OCI-LY1 (cell line): ENCODE measurements around the gene PLA2G2F.

Experiments
- H2AFZ ChIP-seq: fragments of 200-600 bp; sonication (generic), shearing (Covaris generic); 2 replicates; pipeline ENCODE4 v1.6.0; 2014; ENCODE audit warnings: antibody characterized with exemption, mild to moderate bottlenecking, low read length
- H3F3A ChIP-seq: fragments of 200-600 bp; sonication (generic), shearing (Covaris generic); 2 replicates; pipeline ENCODE4 v1.6.0; 2014; ENCODE audit warnings: mild to moderate bottlenecking, antibody characterized with exemption, low read length, moderate library complexity; ENCODE audit not compliant: insufficient read depth
- H3K27ac ChIP-seq: fragments of 200-600 bp; sonication (generic); 2 replicates; pipeline ENCODE4 v1.5.1; 2014; ENCODE audit warnings: low read length, mixed run types, mild to moderate bottlenecking, low read depth; ENCODE audit not compliant: poor library complexity, severe bottlenecking
- H3K27me3 ChIP-seq: fragments of 200-600 bp; sonication (generic); 2 replicates; pipeline ENCODE4 v1.6.0; 2014; ENCODE audit warnings: antibody characterized with exemption, mild to moderate bottlenecking, low read length, moderate library complexity; ENCODE audit not compliant: insufficient read depth
- H3K36me3 ChIP-seq: fragments of 200-600 bp; sonication (generic); 2 replicates; pipeline ENCODE4 v1.6.1; 2014; ENCODE audit warnings: mild to moderate bottlenecking, antibody characterized with exemption, low read length, moderate library complexity, mixed read lengths; ENCODE audit not compliant: insufficient read depth
- H3K4me1 ChIP-seq: fragments of 200-600 bp; sonication (generic); 2 replicates; pipeline ENCODE4 v1.5.1; 2014; ENCODE audit warnings: mild to moderate bottlenecking, low read length, moderate library complexity; ENCODE audit not compliant: insufficient read depth, severe bottlenecking
- H3K4me2 ChIP-seq: fragments of 200-600 bp; sonication (generic), shearing (Covaris generic); 2 replicates; pipeline ENCODE4 v1.6.1; 2014; ENCODE audit warnings: low read length
- H3K4me3 ChIP-seq: fragments of 200-600 bp; sonication (generic); 2 replicates; pipeline ENCODE4 v1.5.1; 2014; ENCODE audit warnings: low read length, low read depth, mild to moderate bottlenecking, mixed read lengths; ENCODE audit not compliant: poor library complexity, severe bottlenecking
- H3K79me2 ChIP-seq: fragments of 200-600 bp; shearing (Covaris generic); 2 replicates; pipeline ENCODE4 v1.6.1; 2016; ENCODE audit warnings: mixed run types, low read length, mixed read lengths; ENCODE audit not compliant: insufficient read depth
- H3K9ac ChIP-seq: fragments of 200-600 bp; sonication (generic), shearing (Covaris generic); 2 replicates; pipeline ENCODE4 v1.6.1; 2014; ENCODE audit warnings: mild to moderate bottlenecking, low read length, mixed read lengths
- H3K9me2 ChIP-seq: fragments of 200-600 bp; sonication (generic), shearing (Covaris generic); 2 replicates; pipeline ENCODE4 v1.6.1; 2014; ENCODE audit warnings: low read depth, mild to moderate bottlenecking, low read length, mixed read lengths
- H3K9me3 ChIP-seq: fragments of 200-600 bp; shearing (Covaris generic); 2 replicates; pipeline ENCODE4 v1.6.1; 2014; ENCODE audit warnings: low read length, mixed read lengths
- H4K20me1 ChIP-seq: fragments of 200-600 bp; sonication (generic), shearing (Covaris generic); 2 replicates; pipeline ENCODE4 v1.6.0; 2016; ENCODE audit warnings: mild to moderate bottlenecking, low read length; ENCODE audit not compliant: insufficient read depth
- EZH2 ChIP-seq: fragments of 200-600 bp; sonication (generic), shearing (Covaris generic); IDR thresholded peaks from 2 replicates; pipeline ENCODE4 v1.8.0; 2017; ENCODE audit warnings: borderline replicate concordance, mixed run types, mild to moderate bottlenecking, antibody characterized with exemption, low read length, moderate library complexity, mixed read lengths
- TF ChIP-seq, protein P1 (sequence below): fragments of 200-600 bp; sonication (generic), shearing (Covaris generic); IDR thresholded peaks from 2 replicates; pipeline ENCODE4 v1.5.1; 2017; ENCODE audit warnings: mild to moderate bottlenecking, antibody characterized with exemption, low read length, moderate library complexity, mixed read lengths

PLA2G2F gene

DNA sequence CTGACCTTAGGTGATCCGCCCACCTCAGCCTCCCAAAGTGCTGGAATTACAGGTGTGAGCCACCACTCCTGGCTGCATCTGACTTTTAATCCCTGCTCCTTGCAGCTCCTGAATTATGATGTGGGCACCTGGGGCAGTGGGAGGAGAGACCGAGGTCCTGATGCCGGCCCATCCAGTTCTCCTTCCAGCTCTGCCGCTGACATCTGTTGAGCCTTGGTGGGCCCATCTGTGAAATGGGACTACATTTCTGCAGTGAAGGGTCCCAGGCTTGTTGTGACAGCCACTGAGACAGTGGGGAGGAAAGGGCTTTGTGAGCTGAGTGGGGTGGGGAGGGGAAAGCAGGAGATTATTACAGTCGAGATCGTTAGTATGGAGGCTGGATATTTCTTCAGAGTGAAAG lies 11.8 kb downstream of the PLA2G2F start:
- no peak overlapping the region for H2AFZ ChIP-seq

DNA sequence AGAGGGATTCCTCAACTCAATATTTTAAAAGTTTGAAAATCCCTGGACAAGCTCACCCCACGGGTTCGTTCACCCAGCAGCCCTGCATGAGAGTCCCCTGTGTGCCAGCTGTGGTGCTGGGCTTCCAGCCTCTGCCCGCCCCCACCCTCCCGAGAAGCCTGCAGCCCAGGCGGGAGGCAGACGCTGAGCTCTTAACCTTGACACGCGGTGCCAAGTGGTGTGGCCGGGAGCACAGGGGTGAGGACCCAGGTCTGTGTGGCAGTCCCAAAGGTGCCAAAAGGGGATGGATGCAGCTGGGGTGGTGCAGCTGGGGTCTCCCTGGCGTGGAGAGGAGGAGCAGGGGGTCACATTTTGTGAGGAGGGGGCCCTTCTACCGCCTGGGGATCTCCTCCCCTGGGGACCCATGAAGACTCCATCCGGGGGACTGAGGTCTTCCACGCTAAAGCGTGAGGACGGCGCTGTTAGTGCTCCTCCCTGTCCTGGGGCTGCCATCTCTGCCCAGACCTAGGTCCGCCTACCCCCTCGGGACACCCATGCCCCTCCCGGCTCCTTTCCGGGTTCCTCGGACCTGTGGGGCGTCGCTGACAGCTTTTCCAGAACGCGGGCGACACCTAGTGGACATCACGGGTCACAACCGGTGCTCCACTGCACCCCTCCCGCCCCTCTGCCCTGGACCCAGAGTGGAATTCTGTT lies 12.9 kb downstream of the PLA2G2F start:
- TF ChIP-seq EZH2, result no peak
- TF ChIP-seq, protein P1, sequence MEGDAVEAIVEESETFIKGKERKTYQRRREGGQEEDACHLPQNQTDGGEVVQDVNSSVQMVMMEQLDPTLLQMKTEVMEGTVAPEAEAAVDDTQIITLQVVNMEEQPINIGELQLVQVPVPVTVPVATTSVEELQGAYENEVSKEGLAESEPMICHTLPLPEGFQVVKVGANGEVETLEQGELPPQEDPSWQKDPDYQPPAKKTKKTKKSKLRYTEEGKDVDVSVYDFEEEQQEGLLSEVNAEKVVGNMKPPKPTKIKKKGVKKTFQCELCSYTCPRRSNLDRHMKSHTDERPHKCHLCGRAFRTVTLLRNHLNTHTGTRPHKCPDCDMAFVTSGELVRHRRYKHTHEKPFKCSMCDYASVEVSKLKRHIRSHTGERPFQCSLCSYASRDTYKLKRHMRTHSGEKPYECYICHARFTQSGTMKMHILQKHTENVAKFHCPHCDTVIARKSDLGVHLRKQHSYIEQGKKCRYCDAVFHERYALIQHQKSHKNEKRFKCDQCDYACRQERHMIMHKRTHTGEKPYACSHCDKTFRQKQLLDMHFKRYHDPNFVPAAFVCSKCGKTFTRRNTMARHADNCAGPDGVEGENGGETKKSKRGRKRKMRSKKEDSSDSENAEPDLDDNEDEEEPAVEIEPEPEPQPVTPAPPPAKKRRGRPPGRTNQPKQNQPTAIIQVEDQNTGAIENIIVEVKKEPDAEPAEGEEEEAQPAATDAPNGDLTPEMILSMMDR, result peak; percentile 91
- no peak overlapping the region; the same call in 1 of the 2 replicates for H2AFZ ChIP-seq
- no peak overlapping the region for H3K27ac ChIP-seq
- H3K9ac ChIP-seq, result peak overlapping the region; percentile 53; the same call in 1 of the 2 replicates
- no peaks in the 10 kb centered on the region for H3K9me3 ChIP-seq
- no peaks in the 10 kb centered on the region for H3K79me2 ChIP-seq
- H3K36me3 ChIP-seq, result no peaks in the 10 kb centered on the region
- H3K9me2 ChIP-seq, result no peaks in the 10 kb centered on the region
- peak overlapping the region; percentile 54 for H3K4me3 ChIP-seq
- peaks cover 6% of the 10 kb centered on the region for H3K4me1 ChIP-seq
- H4K20me1 ChIP-seq, result no peaks in the 10 kb centered on the region
- H3F3A ChIP-seq, result no peaks in the 10 kb centered on the region
- H3K27me3 ChIP-seq, result no peaks in the 10 kb centered on the region
- H3K4me2 ChIP-seq, result peak overlapping the region; percentile 69

More for the DNA sequence above, 11.8 kb downstream of the PLA2G2F start:
- no peaks in the 10 kb centered on the region for H3K9me3 ChIP-seq
- TF ChIP-seq, protein P1, result no peak
- TF ChIP-seq EZH2, result no peak
- H3K4me2 ChIP-seq, result no peak overlapping the region
- no peak overlapping the region for H3K27ac ChIP-seq
- H3F3A ChIP-seq, result no peaks in the 10 kb centered on the region
- peaks cover 6% of the 10 kb centered on the region for H3K4me1 ChIP-seq
- H3K79me2 ChIP-seq, result no peaks in the 10 kb centered on the region
- no peak overlapping the region for H3K4me3 ChIP-seq
- H3K36me3 ChIP-seq, result no peaks in the 10 kb centered on the region
- H3K9me2 ChIP-seq, result no peaks in the 10 kb centered on the region
- H3K27me3 ChIP-seq, result no peaks in the 10 kb centered on the region
- no peaks in the 10 kb centered on the region for H4K20me1 ChIP-seq
- no peak overlapping the region for H3K9ac ChIP-seq

DNA sequence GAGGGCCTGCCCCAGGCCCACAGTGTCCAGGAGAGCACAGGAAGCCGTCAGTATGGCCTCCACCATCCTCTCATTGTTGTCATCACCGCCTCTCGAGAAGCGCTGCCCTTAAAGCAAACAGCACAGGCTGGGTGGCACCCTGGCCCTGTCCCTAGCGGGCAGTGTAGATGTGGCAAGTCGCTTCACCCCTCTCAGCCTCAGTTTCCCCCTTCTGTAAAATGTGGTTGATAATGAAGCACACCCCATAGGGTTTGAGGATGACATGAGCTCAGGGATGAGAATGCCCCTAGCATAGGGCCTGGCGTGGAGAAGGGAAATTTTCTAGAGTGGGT lies 13.4 kb downstream of the PLA2G2F start:
- TF ChIP-seq, protein P1, result 0 out of 2 replicates have a peak, but pooled peaks have one; percentile 14
- TF ChIP-seq EZH2, result no peak
- Histone ChIP-seq H3K4me1 (peaks cover 6% of the 10 kb centered on the region), H3K4me3 (no peak overlapping the region), H3F3A (no peaks in the 10 kb centered on the region), H4K20me1 (no peaks in the 10 kb centered on the region), H3K27me3 (no peaks in the 10 kb centered on the region), H3K27ac (no peak overlapping the region), H3K9me2 (no peaks in the 10 kb centered on the region), H3K9me3 (no peaks in the 10 kb centered on the region), H3K79me2 (no peaks in the 10 kb centered on the region), H3K36me3 (no peaks in the 10 kb centered on the region), H2AFZ (no peak overlapping the region), H3K4me2 (no peak overlapping the region), H3K9ac (no peak overlapping the region)
